A549 (cell line): ENCODE measurements around the gene HIVEP3.

Experiments
- MAFK ChIP-seq: fragments of 450-650 bp; IDR thresholded peaks from 2 replicates; pipeline ENCODE4 v1.6.1; 2014; ENCODE audit not compliant: partially characterized antibody
- POLR2A ChIP-seq: IDR thresholded peaks from 2 replicates; pipeline ENCODE4 v1.6.1; 2012; ENCODE audit warnings: mild to moderate bottlenecking, low read length
- TF ChIP-seq, protein P1 (sequence below): fragments of >200 bp; sonication (Bioruptor Twin); formaldehyde crosslinking; IDR thresholded peaks from 3 replicates; pipeline ENCODE4 v1.5.1; 2016
- TF ChIP-seq, protein P2 (sequence below): fragments of 150-350 bp; IDR thresholded peaks from 2 replicates; pipeline ENCODE4 v1.6.1; 2014; ENCODE audit warnings: low read depth, mild to moderate bottlenecking, low read length

DNA sequence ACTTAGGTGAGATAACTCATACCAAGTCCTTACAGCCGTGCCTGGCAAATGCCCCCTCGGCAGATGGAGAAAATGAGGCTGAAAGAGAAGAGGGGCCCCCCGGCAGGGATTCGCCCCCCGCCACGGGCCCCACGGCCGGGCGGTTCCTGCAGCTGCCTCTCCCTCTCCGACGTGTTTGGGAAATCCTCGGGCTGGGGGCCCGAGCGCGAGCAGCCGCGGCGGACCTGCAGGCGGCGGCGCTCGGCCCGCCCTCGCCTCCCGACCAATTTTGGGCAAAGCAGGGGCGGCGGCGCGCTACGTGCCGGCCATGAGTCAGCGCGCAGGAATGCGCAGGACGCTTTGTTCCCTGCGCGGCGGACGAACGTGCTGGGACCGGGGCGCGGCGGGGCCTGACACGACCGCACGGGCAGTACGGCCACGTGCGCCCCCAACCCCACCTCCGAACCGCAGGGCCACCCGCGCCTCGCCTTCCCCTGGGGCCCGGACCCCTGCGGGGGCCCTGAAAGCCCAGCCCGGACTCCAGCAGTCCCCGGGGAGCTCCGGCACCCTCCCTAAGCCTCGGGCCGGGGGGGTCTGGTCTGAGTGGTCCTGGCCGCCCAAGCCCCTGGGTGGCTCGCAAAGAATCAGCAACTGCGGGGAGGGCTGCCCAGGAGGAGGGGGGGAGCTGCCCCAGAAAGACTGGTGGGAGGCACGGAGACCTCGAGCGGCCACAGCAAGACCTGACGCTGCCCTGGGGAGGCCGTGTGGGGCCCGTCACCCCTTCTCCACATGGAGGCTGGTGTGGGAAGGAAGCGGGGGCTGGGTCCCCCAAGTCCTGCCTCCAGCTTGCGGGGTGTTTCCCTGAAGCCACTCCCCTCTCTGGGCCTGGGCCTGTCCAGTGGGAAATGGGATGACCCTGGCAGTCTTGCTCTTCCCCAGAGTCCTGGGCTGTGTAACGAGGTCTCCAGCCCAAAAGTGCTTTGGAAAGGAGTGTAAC lies 422.4 kb downstream of the HIVEP3 start:
- no peak for TF ChIP-seq MAFK
- TF ChIP-seq, protein P1, sequence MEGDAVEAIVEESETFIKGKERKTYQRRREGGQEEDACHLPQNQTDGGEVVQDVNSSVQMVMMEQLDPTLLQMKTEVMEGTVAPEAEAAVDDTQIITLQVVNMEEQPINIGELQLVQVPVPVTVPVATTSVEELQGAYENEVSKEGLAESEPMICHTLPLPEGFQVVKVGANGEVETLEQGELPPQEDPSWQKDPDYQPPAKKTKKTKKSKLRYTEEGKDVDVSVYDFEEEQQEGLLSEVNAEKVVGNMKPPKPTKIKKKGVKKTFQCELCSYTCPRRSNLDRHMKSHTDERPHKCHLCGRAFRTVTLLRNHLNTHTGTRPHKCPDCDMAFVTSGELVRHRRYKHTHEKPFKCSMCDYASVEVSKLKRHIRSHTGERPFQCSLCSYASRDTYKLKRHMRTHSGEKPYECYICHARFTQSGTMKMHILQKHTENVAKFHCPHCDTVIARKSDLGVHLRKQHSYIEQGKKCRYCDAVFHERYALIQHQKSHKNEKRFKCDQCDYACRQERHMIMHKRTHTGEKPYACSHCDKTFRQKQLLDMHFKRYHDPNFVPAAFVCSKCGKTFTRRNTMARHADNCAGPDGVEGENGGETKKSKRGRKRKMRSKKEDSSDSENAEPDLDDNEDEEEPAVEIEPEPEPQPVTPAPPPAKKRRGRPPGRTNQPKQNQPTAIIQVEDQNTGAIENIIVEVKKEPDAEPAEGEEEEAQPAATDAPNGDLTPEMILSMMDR = no peak
- no peak for TF ChIP-seq POLR2A
- TF ChIP-seq, protein P2, sequence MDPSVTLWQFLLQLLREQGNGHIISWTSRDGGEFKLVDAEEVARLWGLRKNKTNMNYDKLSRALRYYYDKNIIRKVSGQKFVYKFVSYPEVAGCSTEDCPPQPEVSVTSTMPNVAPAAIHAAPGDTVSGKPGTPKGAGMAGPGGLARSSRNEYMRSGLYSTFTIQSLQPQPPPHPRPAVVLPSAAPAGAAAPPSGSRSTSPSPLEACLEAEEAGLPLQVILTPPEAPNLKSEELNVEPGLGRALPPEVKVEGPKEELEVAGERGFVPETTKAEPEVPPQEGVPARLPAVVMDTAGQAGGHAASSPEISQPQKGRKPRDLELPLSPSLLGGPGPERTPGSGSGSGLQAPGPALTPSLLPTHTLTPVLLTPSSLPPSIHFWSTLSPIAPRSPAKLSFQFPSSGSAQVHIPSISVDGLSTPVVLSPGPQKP = no peak
